ENCODE data around the gene PROK2. TPM values are rescaled to one million over a fixed set of nuclear protein-coding genes. Genes with fewer than 3 reads are reported as not detected.

PROK2 gene
- total and polyA plus RNA-seq, 4 donors, result 0.24 to 0.84 (median 0.41) TPM

- no peak for DNase-seq (ENCODE audit: low spot score)
- Histone ChIP-seq H3K27me3 (ENCODE audit: control insufficient read depth in 4 of 4, insufficient read depth in 4 of 4, low read length in 3 of 4) (peaks cover 3 to 4% (median 3%) of the 10 kb centered on the region in 4 donors), H3K27ac (ENCODE audit: low read depth in 1 of 2, low read length in 2 of 2) (no peak overlapping the region), H3K9ac (ENCODE audit: low read depth in 1 of 2, low read length in 2 of 2) (no peak overlapping the region), H3K36me3 (ENCODE audit: control insufficient read depth in 4 of 4, insufficient read depth in 3 of 4, low read depth in 1 of 4, low read length in 3 of 4) (no peaks in the 10 kb centered on the region), H3K4me1 (ENCODE audit: control insufficient read depth in 4 of 4, insufficient read depth in 4 of 4, low read length in 3 of 4) (peaks cover 4 to 10% (median 8%) of the 10 kb centered on the region in 4 donors), H3K4me3 (ENCODE audit: low read depth in 1 of 3, low read length in 3 of 3) (no peak overlapping the region), H3K9me3 (ENCODE audit: control insufficient read depth in 4 of 4, low read length in 3 of 4) (no peaks in the 10 kb centered on the region)
- WGBS, result 83% methylated on average over 4 of the region's 4 CpGs
- no peak for TF ChIP-seq YY1 (IDR thresholded peaks at IDR 0.05)
- TF ChIP-seq FOXA2 (IDR thresholded peaks at IDR 0.05), result no peak
- no peak for TF ChIP-seq FOXA1 (IDR thresholded peaks at IDR 0.05)
- TF ChIP-seq TAF1 (conservative IDR thresholded peaks at IDR 0.05), result no peak
- TF ChIP-seq NR2F2 (IDR thresholded peaks at IDR 0.05), result no peak
- TF ChIP-seq HNF4A (conservative IDR thresholded peaks at IDR 0.05), result no peak
- TF ChIP-seq JUND (IDR thresholded peaks at IDR 0.05), result no peak
- TF ChIP-seq SP1 (IDR thresholded peaks at IDR 0.05), result no peak
- no peak for TF ChIP-seq EGR1 (IDR thresholded peaks at IDR 0.05; ENCODE audit: low read depth in 2 of 2)
- no peak for TF ChIP-seq HNF4G (IDR thresholded peaks at IDR 0.05)
- TF ChIP-seq, protein P1, sequence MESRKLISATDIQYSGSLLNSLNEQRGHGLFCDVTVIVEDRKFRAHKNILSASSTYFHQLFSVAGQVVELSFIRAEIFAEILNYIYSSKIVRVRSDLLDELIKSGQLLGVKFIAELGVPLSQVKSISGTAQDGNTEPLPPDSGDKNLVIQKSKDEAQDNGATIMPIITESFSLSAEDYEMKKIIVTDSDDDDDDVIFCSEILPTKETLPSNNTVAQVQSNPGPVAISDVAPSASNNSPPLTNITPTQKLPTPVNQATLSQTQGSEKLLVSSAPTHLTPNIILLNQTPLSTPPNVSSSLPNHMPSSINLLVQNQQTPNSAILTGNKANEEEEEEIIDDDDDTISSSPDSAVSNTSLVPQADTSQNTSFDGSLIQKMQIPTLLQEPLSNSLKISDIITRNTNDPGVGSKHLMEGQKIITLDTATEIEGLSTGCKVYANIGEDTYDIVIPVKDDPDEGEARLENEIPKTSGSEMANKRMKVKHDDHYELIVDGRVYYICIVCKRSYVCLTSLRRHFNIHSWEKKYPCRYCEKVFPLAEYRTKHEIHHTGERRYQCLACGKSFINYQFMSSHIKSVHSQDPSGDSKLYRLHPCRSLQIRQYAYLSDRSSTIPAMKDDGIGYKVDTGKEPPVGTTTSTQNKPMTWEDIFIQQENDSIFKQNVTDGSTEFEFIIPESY (IDR thresholded peaks at IDR 0.05), result no peak
- no peak for TF ChIP-seq RXRA (IDR thresholded peaks at IDR 0.05)
- TF ChIP-seq RAD21 (IDR thresholded peaks at IDR 0.05), result no peak
- TF ChIP-seq, protein P2, sequence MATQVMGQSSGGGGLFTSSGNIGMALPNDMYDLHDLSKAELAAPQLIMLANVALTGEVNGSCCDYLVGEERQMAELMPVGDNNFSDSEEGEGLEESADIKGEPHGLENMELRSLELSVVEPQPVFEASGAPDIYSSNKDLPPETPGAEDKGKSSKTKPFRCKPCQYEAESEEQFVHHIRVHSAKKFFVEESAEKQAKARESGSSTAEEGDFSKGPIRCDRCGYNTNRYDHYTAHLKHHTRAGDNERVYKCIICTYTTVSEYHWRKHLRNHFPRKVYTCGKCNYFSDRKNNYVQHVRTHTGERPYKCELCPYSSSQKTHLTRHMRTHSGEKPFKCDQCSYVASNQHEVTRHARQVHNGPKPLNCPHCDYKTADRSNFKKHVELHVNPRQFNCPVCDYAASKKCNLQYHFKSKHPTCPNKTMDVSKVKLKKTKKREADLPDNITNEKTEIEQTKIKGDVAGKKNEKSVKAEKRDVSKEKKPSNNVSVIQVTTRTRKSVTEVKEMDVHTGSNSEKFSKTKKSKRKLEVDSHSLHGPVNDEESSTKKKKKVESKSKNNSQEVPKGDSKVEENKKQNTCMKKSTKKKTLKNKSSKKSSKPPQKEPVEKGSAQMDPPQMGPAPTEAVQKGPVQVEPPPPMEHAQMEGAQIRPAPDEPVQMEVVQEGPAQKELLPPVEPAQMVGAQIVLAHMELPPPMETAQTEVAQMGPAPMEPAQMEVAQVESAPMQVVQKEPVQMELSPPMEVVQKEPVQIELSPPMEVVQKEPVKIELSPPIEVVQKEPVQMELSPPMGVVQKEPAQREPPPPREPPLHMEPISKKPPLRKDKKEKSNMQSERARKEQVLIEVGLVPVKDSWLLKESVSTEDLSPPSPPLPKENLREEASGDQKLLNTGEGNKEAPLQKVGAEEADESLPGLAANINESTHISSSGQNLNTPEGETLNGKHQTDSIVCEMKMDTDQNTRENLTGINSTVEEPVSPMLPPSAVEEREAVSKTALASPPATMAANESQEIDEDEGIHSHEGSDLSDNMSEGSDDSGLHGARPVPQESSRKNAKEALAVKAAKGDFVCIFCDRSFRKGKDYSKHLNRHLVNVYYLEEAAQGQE (IDR thresholded peaks at IDR 0.05), result no peak
- TF ChIP-seq GABPA (IDR thresholded peaks at IDR 0.05 in 1 of 2, conservative IDR thresholded peaks at IDR 0.05 in 1 of 2), result no peak
- TF ChIP-seq, protein P3, sequence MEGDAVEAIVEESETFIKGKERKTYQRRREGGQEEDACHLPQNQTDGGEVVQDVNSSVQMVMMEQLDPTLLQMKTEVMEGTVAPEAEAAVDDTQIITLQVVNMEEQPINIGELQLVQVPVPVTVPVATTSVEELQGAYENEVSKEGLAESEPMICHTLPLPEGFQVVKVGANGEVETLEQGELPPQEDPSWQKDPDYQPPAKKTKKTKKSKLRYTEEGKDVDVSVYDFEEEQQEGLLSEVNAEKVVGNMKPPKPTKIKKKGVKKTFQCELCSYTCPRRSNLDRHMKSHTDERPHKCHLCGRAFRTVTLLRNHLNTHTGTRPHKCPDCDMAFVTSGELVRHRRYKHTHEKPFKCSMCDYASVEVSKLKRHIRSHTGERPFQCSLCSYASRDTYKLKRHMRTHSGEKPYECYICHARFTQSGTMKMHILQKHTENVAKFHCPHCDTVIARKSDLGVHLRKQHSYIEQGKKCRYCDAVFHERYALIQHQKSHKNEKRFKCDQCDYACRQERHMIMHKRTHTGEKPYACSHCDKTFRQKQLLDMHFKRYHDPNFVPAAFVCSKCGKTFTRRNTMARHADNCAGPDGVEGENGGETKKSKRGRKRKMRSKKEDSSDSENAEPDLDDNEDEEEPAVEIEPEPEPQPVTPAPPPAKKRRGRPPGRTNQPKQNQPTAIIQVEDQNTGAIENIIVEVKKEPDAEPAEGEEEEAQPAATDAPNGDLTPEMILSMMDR (IDR thresholded peaks at IDR 0.05; ENCODE audit: low read depth, low read length, missing input control), result no peak
- no peak for TF ChIP-seq ATF3 (IDR thresholded peaks at IDR 0.05)
- TF ChIP-seq, protein P4, sequence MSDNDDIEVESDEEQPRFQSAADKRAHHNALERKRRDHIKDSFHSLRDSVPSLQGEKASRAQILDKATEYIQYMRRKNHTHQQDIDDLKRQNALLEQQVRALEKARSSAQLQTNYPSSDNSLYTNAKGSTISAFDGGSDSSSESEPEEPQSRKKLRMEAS (IDR thresholded peaks at IDR 0.05), result no peak
Observed at GRCh38 chr3:71780430-71780829, 4.5 kb downstream of the PROK2 start.
